Right lobe of liver (tissue), 6 donors: Measurements from ENCODE around the gene CHRNB2. TPM values are rescaled to one million over a fixed set of nuclear protein-coding genes. Genes with fewer than 3 reads are reported as not detected.

Experiments
- ATAC-seq, 4 donors: fragments of 200-7000 bp; cut with Tn5 transposase; one replicate each; pipeline ENCODE4 v1.9.1; 2020; ENCODE audit warnings: mild to moderate bottlenecking in 4 of 4, moderate library complexity in 4 of 4
- DNase-seq, 3 donors: peaks; one replicate each; pipeline ENCODE4 v3.0.0-alpha.2; 2020
- H3K27ac ChIP-seq, 3 donors: fragments of 200-600 bp; one replicate each; pipeline ENCODE4 v1.8.0; 2022
- H3K27me3 ChIP-seq, 2 donors: fragments of 200-600 bp; one replicate each; pipeline ENCODE4 v1.8.0; 2022
- H3K36me3 ChIP-seq, 4 donors: fragments of 200-600 bp; sonication (generic) in 1 of 4; one replicate each; pipeline versions ENCODE4 v1.5.1 to v1.8.0; 2017 to 2022; ENCODE audit warnings: control low read depth in 1 of 4
- H3K4me1 ChIP-seq, 4 donors: fragments of 200-600 bp; sonication (generic) in 1 of 4; one replicate each; pipeline versions ENCODE4 v1.5.1 to v1.8.0; 2017 to 2022; ENCODE audit warnings: control low read depth in 1 of 4
- H3K4me3 ChIP-seq, 3 donors: fragments of 200-600 bp; one replicate each; pipeline ENCODE4 v1.8.0; 2022
- H3K9me3 ChIP-seq, 4 donors: fragments of 200-600 bp; sonication (generic) in 1 of 4; one replicate each; pipeline versions ENCODE4 v1.5.1 to v1.8.0; 2017 to 2022; ENCODE audit warnings: control low read depth in 1 of 4
- CTCF ChIP-seq, 4 donors: fragments of 200-600 bp in 3 of 4; fragments of 450-650 bp in 1 of 4; IDR thresholded peaks; one replicate each; pipeline versions ENCODE4 v1.5.1 to v1.8.0; 2016 to 2022; ENCODE audit warnings: antibody characterized with exemption in 4 of 4, mild to moderate bottlenecking in 2 of 4
- POLR2A ChIP-seq: fragments of 450-650 bp; IDR thresholded peaks from one replicate; pipeline ENCODE4 v1.6.1; 2017; ENCODE audit warnings: antibody characterized with exemption, mild to moderate bottlenecking
- WGBS: methylation state at CpG from one replicate; pipeline ENCODE4 v1.1.6; 2018; ENCODE audit warnings: low coverage, low lambda C conversion rate; ENCODE audit not compliant: insufficient coverage; ENCODE audit errors: missing lambda C conversion rate; 5-methylcytosine and 5-hydroxymethylcytosine counted together
- intact Hi-C, 2 donors: fragments of 100-400 bp; cut with DNase I; formaldehyde crosslinking; loops; one replicate each; pipeline versions ENCODE4 v1.11.2 to v1.14.1; 2022
- total RNA-seq, 6 experiments: library from RNA; depleted of rRNA in 2 of 6; stranded (reverse); fragments of >200 nt in 2 of 6; fragmentation: NEBNext Ultra II Directional in 3 of 6; extraction: Animal tissue kit (Norgen Biotek cat#: 25700) in 3 of 6; gene quantifications; one replicate each; pipeline versions ENCODE4 v1.1.0 to v1.2.4, GENCODE V29; 2016 to 2023
- donor health status: DM: no; HTN: yes; CAD: no.
- donor health status: DM: no; HTN: no; CAD: no.
- donor health status: DM: no; HTN: no; CAD: no.
- donor health status: DM: no; HTN: yes; CAD: no.
- donor health status: DM: no; HTN: yes; CAD: no.

Gene CHRNB2
- total RNA-seq, 6 experiments from 2014 or later, result 0.07 TPM; not detected in 5

DNA sequence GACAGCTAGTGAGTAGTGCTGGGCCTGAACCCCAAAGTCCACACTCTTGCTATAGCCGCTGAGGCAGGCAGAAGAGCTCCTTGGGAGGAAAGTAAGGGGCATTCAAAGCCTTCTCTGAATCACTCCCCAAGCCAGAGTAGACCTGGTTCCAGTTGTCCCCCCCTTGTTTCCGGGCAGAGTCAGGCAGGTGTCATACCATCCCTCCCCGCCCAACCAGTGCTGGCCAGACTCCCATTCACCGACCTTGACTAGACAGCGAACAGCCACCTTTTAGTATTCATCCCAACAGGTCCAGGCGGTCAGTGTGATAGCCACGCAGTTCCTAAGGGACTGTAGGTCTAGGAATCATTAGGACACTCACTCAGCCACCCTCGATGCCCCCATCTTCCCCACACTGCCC, 11.8 kb downstream of the CHRNB2 start:
- no peaks in the 10 kb centered on the region for H3K9me3 ChIP-seq
- TF ChIP-seq POLR2A, result no peak
- TF ChIP-seq CTCF (IDR thresholded peaks at IDR 0.05), result no peak
- H3K36me3 ChIP-seq, result peaks cover 8 to 52% (median 32%) of the 10 kb centered on the region in 4 donors
- no peaks in the 10 kb centered on the region for H3K4me1 ChIP-seq
- 60% methylated on average over 1 of the region's 8 CpGs for WGBS
- ATAC-seq (no peak), DNase-seq (no peak)
- H3K27ac ChIP-seq, result no peak overlapping the region
- no peak overlapping the region for H3K4me3 ChIP-seq
- intact Hi-C loops, result loop anchor here in 1 of 2 donors (10.0 kb wide), 1 partner anchor 315 kb away; no protein-coding TSS in a partner anchor
- no peaks in the 10 kb centered on the region for H3K27me3 ChIP-seq

DNA sequence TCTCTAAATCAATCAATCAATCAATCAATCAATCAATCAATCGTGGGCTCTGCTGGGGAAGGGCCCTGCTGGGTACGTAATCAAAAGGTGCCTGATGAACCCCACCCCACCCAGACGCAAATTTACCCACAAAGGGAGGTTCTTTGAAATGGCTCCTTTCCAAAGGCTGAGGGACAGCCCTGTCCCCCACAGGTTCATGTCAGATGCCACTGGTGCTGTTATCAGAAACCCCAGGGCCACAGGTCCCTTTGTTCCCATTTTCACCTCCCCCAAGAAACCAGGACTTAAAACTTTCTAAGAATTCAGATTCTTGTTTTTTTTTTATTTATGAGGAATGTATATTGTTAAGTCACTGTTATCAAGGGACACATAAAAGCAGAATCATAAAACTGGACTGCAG, 14.2 kb downstream of the CHRNB2 start:
- no peak for TF ChIP-seq CTCF (IDR thresholded peaks at IDR 0.05)
- no peak for TF ChIP-seq POLR2A
- WGBS, result 86% methylated on average over 3 of the region's 3 CpGs
- H3K27ac ChIP-seq, result no peak overlapping the region
- no peaks in the 10 kb centered on the region for H3K27me3 ChIP-seq
- DNase-seq (no peak), ATAC-seq (no peak)
- H3K36me3 ChIP-seq, result peaks cover 27 to 76% (median 51%) of the 10 kb centered on the region in 4 donors
- intact Hi-C loops, result no loop called here
- H3K9me3 ChIP-seq, result no peaks in the 10 kb centered on the region
- H3K4me3 ChIP-seq, result no peak overlapping the region
- no peaks in the 10 kb centered on the region for H3K4me1 ChIP-seq

DNA sequence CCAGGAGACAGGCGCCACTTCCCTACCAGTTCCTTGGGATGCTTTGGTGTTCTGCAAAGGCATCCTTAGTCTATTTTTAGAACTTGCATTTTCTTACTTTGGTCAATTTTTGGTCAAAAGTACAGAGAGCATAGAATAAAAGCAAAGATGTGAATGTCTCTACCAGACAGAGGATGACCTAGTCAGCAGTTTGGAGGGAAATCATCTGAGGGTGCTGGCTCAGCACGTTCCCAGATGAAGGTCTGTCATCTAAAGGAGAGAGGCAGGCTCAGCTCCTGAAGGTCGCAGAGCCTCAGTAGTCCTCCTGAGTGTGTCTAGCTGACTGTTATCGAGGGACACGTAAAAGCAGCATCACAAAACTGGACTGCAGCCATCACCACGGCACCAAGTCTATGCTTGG, 15.3 kb downstream of the CHRNB2 start:
- no peak overlapping the region for H3K27ac ChIP-seq
- intact Hi-C loops, result no loop called here
- peaks cover 34 to 88% (median 61%) of the 10 kb centered on the region in 4 donors for H3K36me3 ChIP-seq
- no peaks in the 10 kb centered on the region for H3K27me3 ChIP-seq
- TF ChIP-seq POLR2A (no peak), CTCF (IDR thresholded peaks at IDR 0.05) (no peak)
- H3K4me1 ChIP-seq, result no peaks in the 10 kb centered on the region
- DNase-seq, result no peak
- no peak overlapping the region for H3K4me3 ChIP-seq
- 72% methylated on average over 6 of the region's 6 CpGs for WGBS
- ATAC-seq, result no peak
- no peaks in the 10 kb centered on the region for H3K9me3 ChIP-seq

GRCh38 chr1:154583773-154584172, 16.2 kb downstream of the CHRNB2 start:
- DNase-seq, result no peak
- no peak for ATAC-seq
- Histone ChIP-seq H3K36me3 (peaks cover 42 to 96% (median 67%) of the 10 kb centered on the region in 4 donors), H3K9me3 (no peaks in the 10 kb centered on the region), H3K4me3 (no peak overlapping the region), H3K27me3 (no peaks in the 10 kb centered on the region), H3K4me1 (no peaks in the 10 kb centered on the region), H3K27ac (no peak overlapping the region)
- WGBS, result 52% methylated on average over 7 of the region's 9 CpGs
- no peak for TF ChIP-seq POLR2A
- no peak for TF ChIP-seq CTCF (IDR thresholded peaks at IDR 0.05)
- intact Hi-C loops, result no loop called here
